AG08396 (cell line): ENCODE data around the gene TK1.
"Not testable (repeated sequence)": the region's sequence is repeated elsewhere in the genome, so short reads cannot be mapped to it uniquely, and the experiment has no call there.

ENCODE experiments used
- DNase-seq: peaks from one replicate; pipeline ENCODE4 v3.0.0; 2012; ENCODE audit warnings: low spot score, mixed read lengths

The TK1 gene

DNA sequence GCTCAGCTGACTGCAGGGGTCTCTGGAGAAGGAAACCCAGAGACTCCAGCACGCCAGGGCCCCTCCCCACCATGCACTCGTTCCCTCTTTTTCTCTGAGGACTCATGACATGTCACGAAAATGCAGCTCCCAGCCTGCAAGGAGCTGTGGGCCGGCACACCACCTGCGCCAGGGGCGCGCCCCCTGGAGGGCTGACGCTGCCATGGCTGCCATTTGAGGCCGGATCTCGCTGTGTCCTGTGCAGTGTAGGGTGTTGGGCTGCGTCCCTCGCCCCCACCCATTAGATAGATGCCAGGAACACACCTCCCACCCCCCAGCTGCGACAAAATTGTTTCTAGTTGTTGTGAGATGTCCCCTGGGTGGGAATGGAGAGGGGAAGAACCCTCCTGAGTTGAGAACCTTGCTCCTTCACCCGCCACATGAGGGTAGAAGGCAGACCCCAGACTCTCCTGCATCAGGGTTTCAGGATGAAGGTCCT, 10.3 kb downstream of the TK1 start:
- peak; percentile 59 for DNase-seq

GRCh38 chr17:78175643-78175981, 11.2 kb downstream of the TK1 start:
- DNase-seq: no peak

DNA sequence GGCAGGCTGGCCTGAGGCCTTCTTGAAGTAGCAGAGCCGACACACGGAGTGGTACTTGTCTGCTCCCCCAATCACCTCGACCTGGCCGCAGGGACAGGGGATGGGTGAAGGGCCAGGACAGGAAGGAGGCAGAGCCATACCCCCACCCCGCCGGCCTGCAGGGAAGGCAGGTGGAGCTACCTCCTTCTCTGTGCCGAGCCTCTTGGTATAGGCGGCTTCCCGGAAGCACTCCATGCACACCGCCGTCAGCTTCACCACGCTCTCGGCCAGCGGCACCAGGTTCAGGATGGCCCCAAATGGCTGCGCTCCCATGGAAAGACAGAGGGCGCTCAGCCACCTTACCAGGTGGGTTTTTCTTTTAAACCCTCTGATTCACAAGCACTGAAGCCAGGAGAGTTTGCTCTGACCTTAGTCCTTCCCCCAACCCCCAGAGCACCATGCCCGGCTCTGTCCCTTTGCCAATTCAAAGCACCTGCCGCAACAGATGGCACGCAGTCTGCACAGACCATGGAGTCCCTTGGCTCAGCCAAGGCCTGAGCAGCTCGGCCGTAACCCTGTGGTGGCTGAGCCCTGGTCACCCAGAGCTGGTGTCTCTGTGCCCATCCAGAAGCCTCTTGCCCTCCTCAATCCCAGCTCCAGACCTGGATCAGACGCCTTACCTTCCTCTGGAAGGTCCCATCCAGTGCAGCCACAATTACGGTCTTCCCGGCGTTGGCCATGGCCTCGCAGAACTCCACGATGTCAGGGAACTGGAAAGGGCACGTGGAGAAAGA, 11.8 kb downstream of the TK1 start:
- DNase-seq: no peak

GRCh38 chr17:78174346-78174869, 12.4 kb downstream of the TK1 start:
- no peak for DNase-seq

GRCh38 chr17:78173097-78173715, 13.6 kb downstream of the TK1 start:
- no peak for DNase-seq

DNA sequence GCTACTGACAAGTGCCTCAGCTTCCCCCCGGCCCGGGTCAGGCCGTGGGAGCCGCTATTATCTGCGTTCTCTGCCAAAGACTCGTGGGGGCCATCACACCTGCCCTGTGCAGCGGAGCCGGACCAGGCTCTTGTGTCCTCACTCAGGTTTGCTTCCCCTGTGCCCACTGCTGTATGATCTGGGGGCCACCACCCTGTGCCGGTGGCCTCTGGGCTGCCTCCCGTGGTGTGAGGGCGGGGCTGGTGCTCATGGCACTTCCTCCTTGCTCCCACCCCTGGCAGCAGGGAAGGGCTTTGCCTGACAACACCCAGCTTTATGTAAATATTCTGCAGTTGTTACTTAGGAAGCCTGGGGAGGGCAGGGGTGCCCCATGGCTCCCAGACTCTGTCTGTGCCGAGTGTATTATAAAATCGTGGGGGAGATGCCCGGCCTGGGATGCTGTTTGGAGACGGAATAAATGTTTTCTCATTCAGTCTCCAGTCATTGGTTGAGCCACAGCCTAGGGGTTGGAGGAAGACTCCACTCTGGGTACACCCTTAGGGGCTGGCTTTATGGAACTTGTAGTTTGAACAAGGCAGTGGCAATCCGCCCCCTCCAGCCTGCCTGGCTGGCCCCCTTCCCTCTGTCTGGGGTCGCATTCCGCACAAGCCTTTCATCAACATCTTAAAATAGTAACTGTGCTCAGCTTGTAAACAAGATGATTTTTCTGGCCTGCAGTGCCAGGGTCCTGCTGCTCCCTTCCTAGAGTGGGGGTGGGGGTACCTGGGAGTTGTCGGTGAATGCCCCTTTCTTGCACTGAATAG, 14.4 kb downstream of the TK1 start:
- DNase-seq: no peak

GRCh38 chr17:78171591-78172248, 15.1 kb downstream of the TK1 start:
- not testable (repeated sequence) for DNase-seq

DNA sequence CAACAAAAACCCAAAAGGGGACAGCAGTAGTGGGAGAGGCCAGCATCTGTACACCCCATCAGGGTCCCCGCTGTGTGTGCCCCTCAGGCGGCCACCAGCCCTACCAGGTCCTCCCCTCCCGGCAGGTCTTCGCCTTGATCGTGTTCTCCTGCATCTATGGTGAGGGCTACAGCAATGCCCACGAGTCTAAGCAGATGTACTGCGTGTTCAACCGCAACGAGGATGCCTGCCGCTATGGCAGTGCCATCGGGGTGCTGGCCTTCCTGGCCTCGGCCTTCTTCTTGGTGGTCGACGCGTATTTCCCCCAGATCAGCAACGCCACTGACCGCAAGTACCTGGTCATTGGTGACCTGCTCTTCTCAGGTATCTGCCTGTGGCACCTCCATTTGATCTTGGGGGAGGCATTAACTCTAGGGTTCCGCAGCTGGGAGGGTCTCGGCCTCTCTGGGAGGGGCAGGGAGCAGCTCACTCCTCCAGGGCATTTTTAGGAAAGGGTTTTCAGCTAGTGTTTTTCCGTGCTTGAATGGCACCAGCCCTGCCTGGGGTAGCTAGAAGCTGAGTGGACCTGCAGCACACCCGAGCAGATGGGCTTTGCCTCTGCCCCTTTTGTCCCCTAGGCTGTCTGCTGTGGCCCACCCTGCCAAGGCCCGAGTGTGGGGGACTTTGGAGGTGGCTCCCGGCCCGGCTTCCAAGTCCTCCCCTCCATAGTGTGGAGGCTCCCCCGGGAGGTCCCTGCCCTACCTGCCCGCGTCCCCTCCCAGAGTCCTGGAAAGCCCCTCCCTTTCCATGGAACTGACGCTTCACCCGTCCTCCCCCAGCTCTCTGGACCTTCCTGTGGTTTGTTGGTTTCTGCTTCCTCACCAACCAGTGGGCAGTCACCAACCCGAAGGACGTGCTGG, 15.9 kb downstream of the TK1 start:
- no peak for DNase-seq

DNA sequence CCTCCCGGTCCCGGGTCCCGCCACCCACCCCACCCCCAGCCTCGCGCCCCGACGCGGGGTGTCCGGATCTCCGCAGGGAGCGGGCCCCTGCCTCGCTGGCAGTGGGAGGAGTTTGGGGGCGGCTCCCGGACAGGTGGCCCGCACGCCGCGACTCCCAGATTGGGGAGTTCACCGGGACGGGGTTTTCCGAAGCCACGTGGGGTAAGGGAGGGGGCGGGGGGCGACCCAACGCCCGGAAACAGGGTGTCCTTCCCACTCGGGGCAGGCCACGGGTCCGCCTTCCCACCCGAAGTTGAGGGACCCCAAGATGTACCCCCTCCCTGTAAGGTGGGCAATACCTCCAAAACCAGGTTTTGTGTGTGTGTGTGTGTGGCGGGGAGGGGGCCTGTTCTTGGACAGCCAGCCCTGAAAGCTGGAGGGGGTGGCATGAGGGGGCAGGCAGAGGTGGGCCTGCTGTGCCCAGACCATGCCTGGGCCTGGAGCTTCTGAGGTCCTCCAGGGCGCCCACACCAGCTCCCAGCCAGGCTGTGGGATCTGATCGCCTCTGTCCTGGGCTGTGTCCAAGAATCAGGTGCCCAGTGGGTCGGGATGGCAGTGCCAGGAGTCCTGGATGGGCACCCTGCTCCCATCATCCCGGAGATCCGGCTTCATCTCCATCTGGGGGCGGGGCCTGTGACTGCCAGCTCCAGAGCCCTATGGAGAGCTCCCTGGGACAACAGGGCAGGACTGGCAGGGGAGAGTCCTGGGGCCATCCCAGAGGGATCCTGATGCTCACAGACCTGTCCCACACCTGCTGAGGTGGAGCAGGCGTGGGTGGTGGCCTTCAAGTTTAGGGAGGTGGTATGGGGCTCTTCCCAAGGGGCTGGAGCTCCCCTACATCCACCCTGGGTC, 17.7 kb downstream of the TK1 start:
- peak; percentile 84 for DNase-seq

GRCh38 chr17:78168242-78168902, 18.5 kb downstream of the TK1 start, which contains the start of gene SYNGR2:
SYNGR2 (plus strand) TSS chr17:78168581; CDS start chr17:78168617, 36 bp downstream.
- peak; percentile 92 for DNase-seq

- no peak for DNase-seq
Measured at GRCh38 chr17:78166416-78166815, 20.4 kb downstream of the TK1 start.

DNA sequence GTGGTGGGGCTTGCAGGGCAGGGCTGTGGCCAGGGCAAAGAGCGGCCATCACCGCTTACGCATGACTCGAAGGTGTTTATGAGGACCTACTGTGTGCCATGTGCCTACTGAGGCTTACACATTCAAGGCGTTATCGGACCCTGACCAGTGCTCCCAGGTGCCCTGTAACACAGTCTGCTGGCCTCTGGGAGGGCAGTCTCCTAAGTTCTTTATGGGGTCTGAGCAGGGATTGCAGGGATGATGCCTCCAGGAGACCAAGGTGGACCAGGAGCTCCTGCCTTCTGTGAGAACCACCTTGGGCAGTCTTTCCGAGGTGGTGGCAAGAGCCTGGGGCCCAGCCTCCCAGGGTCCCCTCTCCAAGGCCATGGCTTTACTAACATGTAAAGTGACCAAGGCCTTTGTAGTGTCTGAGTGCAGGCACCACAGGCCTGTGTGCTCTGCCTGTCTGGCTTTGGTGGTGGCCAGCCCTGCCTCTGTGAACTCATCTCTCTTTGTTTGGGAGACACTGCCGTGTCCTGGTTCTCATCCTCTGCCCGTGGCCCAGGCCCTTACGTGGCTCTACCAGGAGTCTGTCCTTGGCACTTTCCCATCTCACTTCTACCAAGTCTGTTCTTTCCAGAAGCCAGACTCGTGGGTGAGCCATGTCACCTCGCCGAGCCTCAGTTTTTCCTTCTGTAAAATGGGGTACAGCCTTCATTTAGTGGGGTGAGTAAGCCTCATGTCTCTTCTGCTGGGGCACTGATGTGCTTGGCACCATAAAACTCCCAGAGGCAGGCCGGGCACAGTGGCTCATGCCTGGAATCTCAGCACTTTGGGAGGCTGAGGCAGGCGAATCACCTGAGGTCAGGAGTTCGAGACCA, 21.9 kb downstream of the TK1 start:
- DNase-seq: no peak

DNA sequence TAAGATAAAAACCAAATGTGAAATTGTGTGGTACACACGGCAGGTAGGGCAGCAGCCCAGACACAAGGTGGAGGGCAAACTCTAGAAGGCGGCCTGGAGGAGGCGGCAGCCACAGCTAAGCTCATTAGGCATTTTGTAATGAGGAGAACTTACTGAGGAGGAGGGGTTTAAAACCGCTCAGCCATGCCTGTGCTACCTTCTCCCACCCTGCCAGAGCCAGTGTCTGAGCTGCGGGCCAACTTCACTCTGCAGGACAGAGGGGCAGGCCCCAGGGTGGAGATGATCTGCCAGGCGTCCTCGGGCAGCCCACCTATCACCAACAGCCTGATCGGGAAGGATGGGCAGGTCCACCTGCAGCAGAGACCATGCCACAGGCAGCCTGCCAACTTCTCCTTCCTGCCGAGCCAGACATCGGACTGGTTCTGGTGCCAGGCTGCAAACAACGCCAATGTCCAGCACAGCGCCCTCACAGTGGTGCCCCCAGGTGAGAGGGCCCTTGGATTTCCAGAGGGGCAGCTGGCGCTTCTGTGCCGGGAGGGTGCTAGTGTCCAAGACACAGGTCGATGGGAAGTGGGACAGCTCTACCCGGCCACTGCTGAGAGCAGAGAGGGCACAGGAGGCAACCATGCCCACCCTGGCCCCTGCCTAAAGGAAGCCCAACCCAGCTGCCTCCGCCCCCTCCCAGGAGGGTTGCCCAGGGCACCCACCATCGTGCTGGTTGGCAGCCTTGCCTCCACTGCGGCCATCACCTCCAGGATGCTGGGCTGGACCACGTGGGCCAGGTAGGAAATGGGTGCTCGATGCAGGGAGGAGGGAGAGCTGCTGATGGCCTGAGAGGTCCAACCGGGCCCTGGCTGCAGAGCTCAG, 22.7 kb downstream of the TK1 start:
- DNase-seq: no peak

GRCh38 chr17:78159575-78160158, 27.2 kb downstream of the TK1 start:
- peak; percentile 52 for DNase-seq

- DNase-seq: no peak
Measured at GRCh38 chr17:78154903-78155811, 31.7 kb downstream of the TK1 start.

GRCh38 chr17:78151514-78152008, 35.3 kb downstream of the TK1 start:
- DNase-seq: no peak
